Epithelial cell of esophagus (primary cell): ENCODE results near the gene LNPK.

Experiments
- DNase-seq: peaks from one replicate; pipeline ENCODE4 v3.0.0; 2010; ENCODE audit warnings: low read depth
- H3K4me3 ChIP-seq: 2 replicates; pipeline ENCODE4 v1.5.1; 2011; ENCODE audit warnings: mild to moderate bottlenecking, low read length, control low read depth
- CTCF ChIP-seq: IDR thresholded peaks from 2 replicates; pipeline ENCODE4 v1.5.1; 2011; ENCODE audit warnings: low read depth, mild to moderate bottlenecking, low read length, control low read depth, inconsistent platforms; ENCODE audit not compliant: insufficient read depth; ENCODE audit errors: missing control alignments

The LNPK gene

GRCh38 chr2:175874291-175874690, 127.8 kb downstream of the LNPK start:
- no peak overlapping the region for H3K4me3 ChIP-seq
- DNase-seq, result no peak
- no peak for TF ChIP-seq CTCF
